Astrocyte of the cerebellum (primary cell): ENCODE results near the gene EZR.

Experiments
- DNase-seq: peaks from one replicate; pipeline ENCODE4 v3.0.0-alpha.2; 2011; ENCODE audit warnings: low read depth
- H3K4me3 ChIP-seq: 2 replicates; pipeline ENCODE4 v1.5.1; 2011; ENCODE audit warnings: mild to moderate bottlenecking, low read depth, low read length, moderate library complexity
- in situ Hi-C: cut with HindIII; loops from 2 replicates; pipeline ENCODE4 v1.10.0; 2017; ENCODE audit warnings: low sequenced_read_pairs
- TF ChIP-seq, protein P1 (sequence below): IDR thresholded peaks from 2 replicates; pipeline ENCODE4 v1.5.1; 2012; ENCODE audit warnings: low read length, low read depth, moderate library complexity, mild to moderate bottlenecking; ENCODE audit errors: missing control alignments

Gene EZR

DNA sequence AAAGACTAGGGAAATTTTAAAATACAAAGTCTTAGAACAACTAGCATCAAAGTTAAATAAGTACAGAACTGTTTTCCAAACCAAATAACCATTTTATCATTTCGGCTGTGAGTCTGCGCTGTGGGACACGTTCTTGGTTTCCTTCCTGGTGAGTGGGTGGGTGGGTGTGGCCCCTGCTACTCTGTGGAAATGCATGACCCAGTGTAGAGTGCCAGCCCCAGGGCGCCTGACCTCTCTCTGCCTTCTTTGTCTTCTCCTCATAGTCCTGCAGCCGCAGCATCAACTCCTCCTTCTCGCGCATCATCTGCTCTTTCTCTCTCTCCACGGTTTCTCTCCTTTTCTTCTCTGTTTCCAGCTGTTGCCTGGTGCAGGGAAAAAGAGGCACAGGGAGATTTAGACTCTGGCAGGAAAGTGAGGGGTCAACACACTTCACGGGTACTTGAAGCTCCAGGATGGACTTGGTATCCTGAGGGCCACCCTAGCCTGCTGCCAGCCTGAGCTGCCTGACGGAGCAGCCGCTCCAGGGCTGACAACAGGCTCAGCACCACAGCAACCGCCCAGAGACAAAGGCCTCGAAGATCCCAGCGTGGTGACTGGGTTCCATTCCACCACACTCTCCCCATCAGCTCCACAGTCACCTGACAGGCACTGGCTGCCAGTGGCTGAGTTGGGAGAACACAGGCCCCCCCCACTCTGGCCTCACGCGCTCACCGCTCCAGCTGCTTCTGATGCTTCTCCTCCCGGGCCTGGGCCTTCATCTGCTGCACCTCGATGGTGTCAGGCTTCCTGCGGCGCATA lies 48.4 kb downstream of the EZR start:
- TF ChIP-seq, protein P1, sequence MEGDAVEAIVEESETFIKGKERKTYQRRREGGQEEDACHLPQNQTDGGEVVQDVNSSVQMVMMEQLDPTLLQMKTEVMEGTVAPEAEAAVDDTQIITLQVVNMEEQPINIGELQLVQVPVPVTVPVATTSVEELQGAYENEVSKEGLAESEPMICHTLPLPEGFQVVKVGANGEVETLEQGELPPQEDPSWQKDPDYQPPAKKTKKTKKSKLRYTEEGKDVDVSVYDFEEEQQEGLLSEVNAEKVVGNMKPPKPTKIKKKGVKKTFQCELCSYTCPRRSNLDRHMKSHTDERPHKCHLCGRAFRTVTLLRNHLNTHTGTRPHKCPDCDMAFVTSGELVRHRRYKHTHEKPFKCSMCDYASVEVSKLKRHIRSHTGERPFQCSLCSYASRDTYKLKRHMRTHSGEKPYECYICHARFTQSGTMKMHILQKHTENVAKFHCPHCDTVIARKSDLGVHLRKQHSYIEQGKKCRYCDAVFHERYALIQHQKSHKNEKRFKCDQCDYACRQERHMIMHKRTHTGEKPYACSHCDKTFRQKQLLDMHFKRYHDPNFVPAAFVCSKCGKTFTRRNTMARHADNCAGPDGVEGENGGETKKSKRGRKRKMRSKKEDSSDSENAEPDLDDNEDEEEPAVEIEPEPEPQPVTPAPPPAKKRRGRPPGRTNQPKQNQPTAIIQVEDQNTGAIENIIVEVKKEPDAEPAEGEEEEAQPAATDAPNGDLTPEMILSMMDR: no peak
- no peak overlapping the region for H3K4me3 ChIP-seq
- in situ Hi-C loops: no loop called here
- DNase-seq: no peak

DNA sequence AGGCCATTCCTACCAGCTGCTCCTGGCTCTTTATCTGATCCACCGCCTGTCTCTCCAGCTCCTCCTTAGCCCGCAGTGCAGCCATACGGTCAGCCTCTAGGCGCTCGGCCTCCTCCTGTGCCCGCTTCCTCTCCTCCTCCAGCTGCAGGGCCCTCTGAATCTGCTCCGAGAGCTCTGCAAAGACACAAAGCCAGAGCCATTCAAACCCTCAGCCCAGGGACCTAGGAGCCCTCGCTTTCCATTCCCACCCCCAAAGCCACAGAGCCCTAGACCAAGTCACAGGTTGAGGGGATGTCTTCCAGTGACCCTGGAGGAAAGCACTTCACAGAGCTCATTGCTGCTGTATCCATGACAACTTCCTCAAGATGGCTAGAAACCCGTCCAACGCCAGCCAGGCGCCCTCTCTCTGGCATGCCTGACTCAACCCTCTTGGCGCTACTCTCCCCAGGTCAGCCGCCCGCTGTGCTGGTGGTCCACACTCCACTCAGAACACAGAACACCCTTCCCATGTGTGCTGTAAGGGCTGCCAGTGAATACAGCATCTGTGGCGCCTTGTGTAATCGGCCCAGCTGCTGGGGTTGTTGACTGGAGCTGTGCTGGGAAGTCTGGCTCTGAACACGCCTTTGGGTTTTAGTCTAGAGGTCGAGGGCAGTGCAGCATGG lies 49.3 kb downstream of the EZR start:
- peak; percentile 59 for DNase-seq
- TF ChIP-seq, protein P1: peak; percentile 26
- in situ Hi-C loops: no loop called here
- no peak overlapping the region for H3K4me3 ChIP-seq

DNA sequence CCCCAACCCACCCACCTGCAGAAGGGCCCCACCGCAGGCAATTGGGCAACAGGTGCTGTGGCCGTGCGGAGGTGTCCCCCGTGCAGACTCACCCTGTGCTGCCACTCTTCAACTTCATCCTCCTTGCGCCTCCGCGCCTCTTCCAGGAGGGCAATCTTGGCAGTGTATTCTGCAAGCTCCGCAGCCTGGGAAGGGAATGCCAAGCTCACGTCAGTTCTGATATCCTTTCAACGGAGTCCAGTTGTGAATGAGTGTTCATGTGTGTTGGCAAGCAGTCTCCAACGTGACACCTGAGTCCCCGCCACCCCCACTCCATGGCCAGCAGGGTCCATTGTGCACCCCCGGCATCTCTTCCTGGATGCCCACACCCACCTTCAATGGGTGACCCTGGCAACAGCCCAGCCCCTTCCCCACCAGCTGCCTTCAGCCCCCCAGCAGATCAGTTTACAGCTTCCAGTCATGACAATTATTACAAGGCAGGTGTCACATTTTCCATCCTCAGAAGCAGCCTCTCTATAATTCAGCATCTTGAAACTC lies 49.9 kb downstream of the EZR start:
- in situ Hi-C loops: no loop called here
- TF ChIP-seq, protein P1: no peak

DNA sequence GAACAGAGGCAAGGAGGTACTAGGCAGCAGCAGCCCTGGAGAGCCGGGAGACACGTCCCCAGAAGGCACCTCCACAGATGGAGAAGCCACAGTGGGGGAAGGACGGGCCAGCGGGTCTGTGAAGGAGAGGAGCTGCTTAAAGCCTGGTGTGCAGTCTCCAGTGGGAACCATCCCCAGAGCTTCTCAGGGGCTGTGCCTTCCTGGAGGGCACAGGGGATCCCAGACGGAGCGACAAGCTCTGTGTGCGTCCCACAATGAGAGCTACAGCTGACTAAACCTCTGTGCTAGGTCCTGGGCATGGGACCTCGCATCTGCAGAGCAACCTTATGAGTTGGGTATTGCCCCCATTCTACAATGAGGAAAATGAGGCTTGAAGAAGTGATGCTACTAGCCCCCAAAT lies 50.7 kb downstream of the EZR start:
- in situ Hi-C loops: no loop called here

More for the DNA sequence above, 49.9 kb downstream of the EZR start:
- no peak for DNase-seq
- H3K4me3 ChIP-seq: no peak overlapping the region

DNA sequence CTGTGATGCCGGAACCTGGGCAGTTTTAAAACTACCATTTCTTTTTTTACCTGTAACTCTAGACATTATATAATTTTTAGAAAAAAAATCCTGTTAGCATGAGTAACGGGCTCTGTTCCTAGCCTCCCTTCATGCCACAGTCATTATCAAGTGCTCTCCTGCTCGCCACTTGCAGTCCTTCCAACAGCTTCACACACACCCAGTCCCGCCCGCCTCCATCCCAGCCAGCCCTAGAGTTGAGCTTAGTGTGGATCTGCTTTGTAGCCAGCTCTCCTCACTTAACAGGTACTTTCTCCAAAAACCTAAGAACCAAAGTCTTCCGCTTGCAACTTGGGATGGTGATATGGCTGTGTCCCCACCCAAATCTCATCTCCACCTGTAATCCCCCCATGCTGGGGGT lies 51.5 kb downstream of the EZR start:
- in situ Hi-C loops: no loop called here
- no peak for DNase-seq
- TF ChIP-seq, protein P1: no peak
- no peak overlapping the region for H3K4me3 ChIP-seq

More for the DNA sequence above, 50.7 kb downstream of the EZR start:
- DNase-seq: no peak
- no peak overlapping the region for H3K4me3 ChIP-seq
- TF ChIP-seq, protein P1: no peak

DNA sequence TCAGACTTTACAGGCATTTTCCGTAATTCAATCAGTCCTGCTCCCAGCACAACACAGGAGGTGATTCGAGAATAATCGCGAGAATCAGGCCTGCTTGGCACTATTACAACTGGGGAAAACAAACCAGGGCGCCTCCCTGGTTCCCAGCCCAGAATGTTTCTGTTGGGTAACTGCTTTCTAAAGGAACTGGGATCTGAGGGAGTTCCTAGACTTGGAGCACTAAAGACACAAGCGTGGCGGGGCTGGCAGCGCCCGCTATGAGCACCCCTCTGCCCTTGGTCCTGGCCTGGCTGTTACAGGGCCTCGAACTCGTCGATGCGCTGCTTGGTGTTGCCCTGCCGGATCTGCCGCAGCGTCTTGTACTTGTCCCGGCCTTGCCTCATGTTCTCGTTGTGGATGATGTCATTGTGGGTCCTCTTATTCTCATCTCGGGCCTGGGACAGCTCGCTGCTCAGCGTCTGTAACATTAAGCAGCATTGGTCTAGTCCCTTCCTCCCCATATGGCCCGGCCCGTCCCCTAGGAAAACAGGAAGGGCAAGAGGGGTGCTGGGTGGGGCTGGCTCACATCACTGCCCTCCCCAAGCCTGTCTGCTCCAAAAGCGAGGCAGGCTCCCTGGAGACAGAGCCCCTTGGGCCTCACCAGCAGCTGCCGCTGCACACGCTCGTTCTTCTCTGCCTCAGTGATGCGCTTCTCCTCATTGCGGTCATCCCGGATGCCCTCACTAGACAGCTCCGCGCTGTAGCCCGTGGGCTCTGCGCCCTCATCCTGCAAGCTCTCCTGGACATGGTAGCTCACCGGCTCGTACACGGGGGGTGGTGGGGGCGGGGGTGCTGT lies 52.3 kb downstream of the EZR start:
- DNase-seq: no peak
- in situ Hi-C loops: no loop called here
- no peak overlapping the region for H3K4me3 ChIP-seq
- TF ChIP-seq, protein P1: no peak
